CD1c-positive myeloid dendritic cell (primary cell): ENCODE results near the gene PTPRN2.
"Not testable (repeated sequence)": the region's sequence is repeated elsewhere in the genome, so short reads cannot be mapped to it uniquely, and the experiment has no call there.

ENCODE experiments used
- DNase-seq: peaks from one replicate; pipeline ENCODE4 v3.0.0-alpha.2; 2016; ENCODE audit errors: extremely low spot score

The PTPRN2 gene

DNA sequence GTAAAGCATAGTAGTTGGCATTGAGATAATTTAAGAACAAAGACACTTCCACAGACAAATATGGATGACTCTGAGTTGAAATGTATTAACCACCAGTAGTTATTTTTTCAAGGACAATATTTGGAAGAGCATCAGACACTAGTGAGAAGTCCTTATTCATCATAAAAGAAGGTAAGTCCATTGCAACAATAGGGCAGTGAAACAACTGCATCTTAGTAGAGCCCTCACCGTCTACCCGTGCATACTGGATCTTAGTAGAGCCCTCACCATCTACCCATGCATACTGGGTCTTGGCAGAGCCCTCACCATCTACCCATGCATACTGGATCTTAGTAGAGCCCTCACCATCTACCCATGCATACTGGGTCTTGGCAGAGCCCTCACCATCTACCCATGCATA, 892.0 kb downstream of the PTPRN2 start:
- not testable (repeated sequence) for DNase-seq

DNA sequence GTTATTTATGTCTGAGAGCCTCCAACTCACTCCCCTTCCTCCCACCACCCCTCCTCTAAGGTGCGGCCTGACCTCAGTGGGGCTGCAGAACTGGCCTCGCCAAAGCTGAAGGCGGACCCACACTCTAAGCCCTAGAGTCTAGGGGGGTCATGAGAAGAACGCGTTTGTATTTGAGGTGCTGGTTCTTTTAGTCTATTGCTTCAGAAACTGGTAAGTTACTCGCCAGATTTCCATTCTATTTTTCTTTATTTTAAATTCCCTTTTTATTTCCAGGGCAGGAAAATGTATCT, 893.3 kb downstream of the PTPRN2 start:
- DNase-seq, result no peak

DNA sequence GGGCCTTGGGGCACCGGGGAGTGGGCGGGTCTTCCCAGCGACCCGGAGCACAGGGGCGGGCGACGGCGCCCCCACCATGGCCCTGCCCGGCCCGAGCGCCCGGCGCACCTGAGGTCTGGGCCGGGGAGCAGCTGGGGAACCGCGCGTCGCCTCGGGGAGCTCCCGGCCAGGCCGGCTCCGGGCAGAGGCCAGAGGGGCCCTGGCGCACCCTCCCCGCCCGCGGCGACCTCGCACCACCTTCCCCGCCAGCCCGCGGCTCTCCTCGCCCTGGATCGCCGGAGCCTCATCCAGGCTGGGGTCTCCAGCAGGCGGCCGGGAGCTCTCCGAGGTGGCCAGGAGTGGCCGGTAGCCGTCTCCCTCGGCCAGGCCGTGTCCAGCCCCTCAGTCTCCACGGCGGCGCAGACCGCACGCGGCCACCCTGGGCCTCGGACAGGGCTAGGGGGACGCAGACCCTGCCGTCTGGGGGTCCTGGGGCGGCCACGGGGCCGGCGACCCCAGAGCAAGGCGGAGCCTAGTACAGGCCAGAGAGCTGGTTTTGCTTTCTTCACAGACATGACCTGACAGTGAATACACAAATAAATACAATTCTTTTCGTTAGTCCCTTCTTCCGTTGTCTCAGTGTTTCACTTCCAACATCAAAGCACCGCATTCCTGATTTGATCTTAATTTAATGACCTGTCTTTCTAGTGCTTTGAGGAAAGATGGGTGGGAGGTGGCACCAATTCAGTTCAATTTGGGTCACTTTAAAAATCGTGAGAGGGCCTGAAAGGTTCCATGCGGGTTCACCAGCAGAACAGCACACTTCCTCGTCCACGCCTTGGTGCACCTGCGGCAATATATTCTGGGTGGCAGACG, 893.9 kb downstream of the PTPRN2 start:
- DNase-seq, result no peak

DNA sequence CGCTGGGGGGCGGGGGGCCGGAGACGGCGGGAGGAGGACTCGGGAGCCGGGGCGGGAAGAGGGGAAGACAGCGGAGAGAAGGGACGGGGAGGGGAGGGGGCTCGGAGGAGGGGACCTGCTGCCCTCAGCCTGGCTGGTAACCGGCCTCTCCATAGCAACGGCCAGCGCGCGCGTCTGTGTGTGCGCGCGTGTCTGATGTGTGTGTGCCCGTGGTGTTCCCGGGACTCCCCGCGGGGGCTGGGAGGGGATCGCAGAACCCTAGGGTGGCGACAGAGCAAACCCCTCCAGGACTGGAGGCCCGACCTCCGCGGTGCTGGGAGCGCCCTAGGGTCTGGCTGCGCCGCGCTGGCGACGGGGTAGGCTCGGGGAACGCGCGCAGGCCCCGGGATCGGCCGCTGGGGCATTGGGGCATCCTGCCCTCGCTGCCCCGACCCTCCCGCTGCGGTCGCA, 894.5 kb downstream of the PTPRN2 start:
- no peak for DNase-seq

DNA sequence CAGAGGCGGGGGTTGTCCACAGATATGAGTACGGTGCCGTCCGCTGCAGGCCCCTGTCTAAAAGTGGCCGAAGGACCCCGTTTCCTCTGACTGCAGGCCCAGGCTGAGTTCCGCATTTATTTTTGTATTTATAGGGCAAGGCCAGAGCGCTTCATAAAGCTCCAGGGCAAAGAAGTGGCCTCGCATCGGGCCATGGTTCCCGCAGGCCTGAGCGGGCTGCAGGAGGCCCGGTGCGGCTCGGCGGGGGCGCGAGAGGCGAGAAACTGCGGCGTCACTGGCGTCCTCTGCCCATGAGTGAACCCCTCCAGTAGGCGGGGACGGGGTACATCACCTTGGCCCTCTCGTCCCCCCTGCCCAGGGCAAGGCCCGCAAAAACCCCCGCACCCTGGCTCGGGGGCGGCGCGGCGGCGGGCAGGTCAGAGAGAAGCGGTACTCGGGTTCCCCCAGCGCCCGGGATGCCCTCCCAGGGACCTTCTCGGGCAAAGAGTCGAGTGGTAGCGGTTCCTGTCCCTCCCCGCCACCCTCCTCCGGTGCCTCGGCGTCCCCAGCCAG, 895.1 kb downstream of the PTPRN2 start:
- DNase-seq, result no peak

DNA sequence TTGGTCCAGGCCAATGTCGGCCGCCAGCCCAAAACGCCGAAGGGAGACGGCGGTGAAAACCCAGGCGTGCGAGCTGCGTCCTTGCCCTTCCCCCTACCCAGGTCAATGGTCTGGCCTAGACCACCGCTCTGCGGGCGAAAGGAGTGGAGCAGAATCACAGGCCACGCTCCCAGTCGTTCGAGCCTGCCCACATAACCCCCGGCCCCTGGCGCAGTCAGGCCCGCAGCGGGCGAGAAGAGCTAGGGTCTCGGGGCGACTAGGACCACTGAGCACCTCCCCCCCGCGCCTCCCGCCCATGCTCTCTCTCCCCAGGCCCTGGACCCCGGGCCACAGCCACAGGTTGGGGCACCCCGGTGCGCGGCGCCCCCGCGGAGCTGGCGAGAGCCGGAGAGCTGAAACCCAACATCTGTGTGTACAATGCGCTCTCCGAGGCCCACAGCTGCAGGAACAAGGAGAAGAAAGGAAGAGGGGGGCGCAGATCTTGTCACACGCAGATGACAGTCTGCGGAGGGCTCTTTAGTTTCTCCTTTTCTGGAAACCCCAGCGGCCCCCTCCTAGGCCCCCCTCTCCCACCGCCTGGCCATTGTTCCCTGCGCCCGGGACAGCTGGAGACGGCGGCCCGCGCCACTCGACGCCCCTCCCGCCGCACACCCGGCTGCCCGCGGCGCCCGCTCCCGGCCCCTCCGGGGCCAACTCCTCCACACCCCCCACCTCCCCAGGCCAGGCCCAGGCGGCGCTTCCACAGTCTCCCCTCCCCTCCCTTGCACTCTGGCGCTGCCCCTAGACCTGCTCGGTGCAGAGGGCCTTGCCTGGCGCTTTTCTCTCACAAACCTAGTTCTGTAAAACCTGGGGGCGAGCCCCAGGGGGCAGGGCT, 895.8 kb downstream of the PTPRN2 start:
- DNase-seq, result no peak

DNA sequence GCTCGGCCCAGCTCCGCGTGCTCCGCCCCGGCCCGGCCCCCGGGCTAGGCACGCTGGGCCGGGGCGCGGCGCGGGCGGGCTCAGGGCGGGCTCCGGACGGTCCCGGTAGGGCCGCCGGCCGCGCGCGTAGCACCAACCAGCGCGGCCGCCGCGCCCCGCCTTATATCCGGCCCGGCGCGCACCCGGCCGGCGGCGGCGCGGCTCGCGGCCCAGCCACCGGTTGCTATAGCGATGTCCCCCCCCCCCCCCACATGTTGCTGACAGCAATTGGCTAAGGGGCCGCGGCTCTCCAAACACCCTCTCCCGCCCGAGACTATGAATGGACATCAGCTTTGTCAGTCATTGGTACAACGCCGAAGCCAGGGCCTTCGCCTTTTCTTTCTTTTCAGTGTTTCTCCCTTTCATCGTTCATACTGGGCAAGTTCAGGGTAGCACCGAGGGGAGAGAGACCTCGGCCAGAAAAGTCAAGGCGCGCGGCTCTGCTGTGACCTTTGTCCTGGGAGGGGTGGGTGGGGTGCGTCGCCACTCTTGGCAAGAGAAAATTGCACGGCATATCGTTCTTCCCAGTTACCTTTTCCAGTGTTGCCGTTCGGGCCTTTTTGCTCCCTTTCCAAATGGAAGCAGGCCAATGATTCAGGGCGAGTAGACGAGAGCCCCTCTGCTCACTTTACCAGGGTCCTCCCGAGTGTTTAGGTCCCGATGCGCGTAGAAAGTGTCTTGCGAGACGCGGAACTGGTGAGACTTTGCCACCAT, 896.6 kb downstream of the PTPRN2 start:
- DNase-seq, result no peak

DNA sequence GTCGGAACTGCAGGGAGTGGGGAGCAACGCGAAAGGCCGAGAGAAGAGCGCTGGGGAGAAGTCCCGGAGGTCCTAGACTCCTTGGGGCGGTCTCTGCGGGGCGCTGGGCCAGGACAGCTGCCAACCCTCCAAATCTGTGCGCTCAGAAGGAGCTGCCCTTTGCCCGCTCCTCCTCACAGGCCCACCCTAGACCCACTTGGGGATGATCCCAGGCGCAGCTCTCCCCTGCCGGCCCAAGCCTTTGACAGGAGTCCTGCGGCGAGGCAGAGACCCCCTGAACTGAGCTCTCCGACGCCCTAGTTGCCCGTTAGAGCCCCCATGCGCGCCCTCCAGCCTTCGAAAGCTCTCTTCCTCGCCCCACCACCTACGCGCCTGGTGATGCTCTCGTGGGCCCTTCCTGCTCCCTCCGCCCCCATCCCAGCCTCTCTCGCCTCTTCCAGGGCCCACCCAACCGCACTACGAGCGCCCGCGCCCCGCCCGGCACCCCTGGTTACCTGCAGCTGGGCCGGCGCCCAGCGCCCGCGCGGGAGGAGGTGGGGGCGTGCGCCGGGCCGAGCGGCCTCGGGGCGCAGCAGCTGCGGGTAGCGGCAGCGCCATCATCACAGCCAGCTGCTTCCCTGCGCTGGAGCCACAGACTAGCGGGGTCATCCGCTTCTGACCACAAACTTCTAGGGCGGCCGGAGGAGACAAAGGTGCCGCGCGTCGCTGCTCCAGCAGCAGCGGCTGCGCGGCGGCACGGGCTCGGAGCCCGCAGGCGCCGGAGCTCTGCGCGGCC, 897.4 kb downstream of the PTPRN2 start:
- no peak for DNase-seq

DNA sequence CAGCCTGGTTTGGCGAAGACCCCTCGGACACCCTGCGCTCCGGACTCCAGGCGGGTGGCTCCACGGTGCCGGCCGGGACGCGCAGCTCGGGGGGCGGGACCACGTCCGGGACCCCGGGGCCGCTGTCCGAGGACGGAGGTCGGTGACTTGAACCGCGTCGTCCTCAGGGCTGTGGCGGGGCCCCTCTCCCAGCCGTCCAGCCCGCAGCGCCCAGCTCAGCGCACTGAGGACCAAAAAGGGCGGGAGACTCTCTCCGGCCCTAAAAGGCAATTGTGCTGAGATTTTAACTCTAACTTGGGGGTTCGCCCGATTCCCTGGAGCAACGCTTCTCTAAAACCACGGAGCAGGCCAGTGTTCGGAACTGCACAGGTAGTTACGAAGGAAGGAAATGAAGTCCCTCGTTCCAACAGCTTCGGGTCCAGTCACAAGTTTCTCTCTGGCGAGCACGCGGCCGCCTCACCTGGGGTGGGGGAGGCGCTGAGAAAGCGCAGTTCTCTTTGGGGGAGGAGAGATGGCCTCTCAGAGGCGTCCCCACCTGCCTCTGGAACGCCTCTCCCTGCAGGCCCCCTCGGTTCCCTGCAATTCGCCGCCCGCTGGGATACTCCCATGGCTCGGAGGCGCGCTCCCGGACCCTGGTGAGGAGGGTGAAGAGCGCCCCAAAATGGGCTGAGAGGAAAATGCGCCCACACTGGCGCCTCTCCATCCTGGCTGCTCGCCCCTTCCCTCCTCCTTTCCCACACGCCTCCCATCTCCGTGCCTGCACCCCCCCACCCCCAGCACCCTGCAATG, 898.2 kb downstream of the PTPRN2 start:
- no peak for DNase-seq

DNA sequence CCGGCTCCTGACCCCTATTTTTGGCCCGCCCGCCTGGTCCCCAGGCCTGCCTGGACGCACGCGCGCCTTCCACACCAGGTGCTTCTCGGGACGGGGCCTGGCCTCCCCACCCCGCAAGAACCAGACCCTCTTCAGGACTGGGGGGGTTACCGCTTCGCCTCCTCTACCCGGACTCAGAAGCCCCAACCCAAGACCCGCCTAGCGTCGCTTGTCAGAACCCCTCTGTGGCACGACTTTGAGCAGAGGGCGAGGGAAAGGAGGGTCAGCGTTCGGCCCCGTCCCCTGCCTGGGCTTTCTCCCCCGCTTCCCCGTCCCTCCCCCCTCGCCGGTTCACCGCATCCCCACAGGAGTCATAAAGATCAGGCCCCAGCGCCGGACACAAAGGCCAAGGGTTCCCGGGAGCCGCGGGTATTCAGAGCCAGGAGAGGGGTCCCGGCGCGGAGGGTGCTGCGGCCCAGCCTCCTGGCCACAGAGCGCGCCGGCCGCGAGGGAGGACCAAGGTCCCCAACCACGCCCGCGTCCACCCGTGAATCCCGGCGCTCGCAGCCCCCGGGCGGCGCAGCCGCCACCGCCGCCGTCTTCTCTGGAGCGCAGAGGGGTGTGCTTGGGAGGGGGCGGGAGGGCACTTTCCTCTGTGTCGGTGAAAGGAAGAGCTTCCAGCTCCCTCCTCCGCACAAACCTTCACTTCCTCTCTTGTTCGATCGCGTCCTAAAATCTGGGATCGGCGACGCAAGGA, 898.9 kb downstream of the PTPRN2 start:
- DNase-seq, result no peak

DNA sequence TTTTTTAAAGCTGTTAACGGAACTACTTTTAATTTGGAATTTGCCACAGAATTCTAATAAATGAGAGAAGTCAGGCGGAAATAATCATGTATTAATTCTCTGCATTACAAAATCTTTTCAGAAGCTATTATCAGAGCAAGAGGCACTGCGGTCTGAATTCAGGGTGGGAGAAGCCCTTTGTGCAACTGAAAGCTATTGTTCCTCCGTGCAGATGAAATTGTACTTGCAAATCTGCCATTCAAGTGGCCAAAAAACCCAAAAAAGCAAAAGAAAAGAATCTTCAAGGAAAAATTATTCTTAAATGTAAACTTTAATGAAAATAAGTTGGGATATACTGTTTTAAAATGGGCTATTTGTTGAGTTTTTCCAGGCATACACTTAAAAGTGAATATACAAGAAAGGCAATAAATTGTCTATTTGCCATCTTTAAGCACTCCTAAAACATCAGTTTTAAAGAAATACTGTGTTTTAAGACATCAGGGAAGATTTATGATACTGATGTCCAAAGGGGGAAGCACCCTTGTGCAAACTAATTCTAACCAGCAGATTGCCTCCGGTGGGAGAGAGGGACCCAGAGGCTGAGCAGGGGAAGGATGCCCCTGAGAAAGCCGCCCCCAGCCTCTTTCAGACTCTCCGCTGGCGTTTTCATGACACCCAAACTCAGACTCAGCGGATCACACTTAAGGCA, 899.6 kb downstream of the PTPRN2 start:
- DNase-seq, result no peak

DNA sequence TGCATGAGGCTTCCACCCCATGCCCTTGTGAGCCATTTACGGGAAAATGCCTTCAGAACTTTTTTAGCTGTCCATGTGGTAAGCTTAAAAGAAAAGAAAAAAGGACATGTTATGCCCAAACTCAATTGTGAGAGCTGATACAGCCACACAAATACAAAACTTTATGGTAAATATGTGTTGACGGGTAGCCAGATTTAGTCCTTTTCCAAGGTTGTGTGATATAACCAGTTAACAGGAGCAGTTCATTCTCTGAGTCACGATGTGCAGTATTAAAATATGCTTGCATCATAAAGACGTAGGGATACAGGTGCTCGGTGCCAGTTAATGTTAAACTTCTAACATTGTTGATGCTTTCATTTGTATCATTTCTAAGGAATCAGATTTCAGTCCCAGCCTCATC, 900.5 kb downstream of the PTPRN2 start:
- DNase-seq, result no peak

DNA sequence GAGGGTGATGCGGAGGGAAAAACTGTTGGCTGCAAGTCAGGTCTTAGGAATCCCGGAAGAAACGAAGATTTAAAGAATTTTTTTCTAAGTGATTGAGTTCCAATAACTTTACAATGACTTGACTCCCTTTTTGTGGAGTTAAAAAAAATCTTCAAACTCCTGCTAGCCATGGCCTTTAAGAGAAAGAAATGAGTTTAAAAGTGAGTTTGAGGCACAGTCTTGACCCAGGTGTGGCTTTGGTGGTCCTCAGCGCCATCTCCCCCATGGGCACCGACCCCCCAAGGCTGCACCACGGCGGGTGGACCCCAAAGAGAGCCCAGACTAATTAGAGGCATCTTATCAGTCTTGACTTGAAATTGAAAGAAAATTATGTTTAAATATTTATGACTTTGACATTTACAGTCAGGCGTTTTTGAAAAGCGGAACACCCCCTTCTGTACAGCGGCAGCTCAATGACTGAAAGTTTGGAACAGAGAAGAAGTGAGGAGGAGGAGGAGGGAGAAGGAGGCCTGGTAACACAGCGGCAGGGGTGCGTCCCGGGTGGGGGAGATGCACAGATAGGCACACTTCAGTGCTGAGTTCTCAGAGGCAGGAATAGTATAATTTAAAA, 901.2 kb downstream of the PTPRN2 start:
- no peak for DNase-seq

DNA sequence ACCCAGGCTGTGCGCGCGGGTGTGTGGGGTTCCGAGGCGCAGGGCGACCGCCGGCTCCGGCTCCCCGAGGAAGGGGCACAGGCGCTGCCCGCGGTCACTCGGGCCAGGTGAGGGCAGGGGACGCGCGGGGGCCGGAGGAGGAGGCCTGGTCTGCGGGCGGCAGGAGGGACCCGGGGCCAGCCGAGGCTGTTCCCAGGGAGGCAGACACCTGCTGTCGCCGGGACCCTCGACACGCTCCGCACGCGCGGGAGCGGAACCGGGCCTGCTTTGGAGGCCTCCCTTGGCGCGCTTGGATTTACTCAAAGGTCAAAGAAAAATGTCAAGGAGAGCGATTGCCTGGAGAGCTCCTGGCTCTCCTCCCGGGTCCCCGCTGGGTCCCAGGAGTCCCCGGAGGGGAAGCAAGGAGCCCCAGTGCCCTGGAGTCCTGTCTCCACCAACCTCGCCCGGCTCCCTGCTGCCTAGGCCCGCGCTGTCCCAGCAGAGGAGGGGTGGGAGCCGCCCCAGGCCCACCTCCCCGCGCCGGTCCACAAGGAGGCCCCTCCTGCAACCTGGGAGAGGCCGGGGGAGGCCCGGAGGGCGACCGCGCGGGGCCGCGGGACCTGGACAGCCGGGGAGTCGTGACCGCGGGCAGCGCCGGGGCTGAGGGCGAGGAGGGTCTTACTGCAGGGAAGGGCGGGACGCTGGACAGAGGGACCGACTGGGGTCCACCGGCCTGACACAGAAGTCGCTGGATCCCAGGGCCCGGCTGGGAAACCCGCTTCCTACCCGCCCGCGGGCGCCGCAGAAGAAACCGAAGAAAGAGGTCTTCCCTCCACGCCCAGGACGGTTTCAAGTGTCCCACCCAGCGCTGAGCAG, 902.0 kb downstream of the PTPRN2 start:
- no peak for DNase-seq

DNA sequence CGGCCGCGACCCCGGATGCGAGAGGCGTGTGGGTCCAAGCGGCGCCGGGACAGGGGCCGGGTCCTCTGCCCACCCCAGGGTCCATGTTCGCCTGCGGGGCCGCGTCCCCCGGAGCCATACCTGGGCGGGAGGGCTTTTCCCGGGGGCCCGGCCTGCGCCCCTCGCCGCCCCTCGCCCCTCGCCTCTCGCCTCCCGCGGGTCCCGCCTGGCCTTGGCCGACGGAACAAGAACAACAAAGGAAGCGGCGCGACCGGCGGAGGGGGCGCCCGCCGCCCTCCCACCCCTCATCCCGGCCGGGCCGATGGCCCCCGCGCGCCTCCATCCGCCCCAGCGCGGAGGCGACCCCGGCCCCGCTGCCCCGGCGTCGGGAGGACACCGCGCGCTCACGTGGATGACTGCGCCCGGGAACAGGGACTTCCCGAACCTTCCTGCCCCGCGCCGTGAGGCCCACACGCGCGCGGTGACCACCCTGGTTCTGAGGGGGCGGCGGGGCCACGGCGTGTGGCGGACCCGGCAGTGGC, 902.7 kb downstream of the PTPRN2 start:
- DNase-seq, result no peak

DNA sequence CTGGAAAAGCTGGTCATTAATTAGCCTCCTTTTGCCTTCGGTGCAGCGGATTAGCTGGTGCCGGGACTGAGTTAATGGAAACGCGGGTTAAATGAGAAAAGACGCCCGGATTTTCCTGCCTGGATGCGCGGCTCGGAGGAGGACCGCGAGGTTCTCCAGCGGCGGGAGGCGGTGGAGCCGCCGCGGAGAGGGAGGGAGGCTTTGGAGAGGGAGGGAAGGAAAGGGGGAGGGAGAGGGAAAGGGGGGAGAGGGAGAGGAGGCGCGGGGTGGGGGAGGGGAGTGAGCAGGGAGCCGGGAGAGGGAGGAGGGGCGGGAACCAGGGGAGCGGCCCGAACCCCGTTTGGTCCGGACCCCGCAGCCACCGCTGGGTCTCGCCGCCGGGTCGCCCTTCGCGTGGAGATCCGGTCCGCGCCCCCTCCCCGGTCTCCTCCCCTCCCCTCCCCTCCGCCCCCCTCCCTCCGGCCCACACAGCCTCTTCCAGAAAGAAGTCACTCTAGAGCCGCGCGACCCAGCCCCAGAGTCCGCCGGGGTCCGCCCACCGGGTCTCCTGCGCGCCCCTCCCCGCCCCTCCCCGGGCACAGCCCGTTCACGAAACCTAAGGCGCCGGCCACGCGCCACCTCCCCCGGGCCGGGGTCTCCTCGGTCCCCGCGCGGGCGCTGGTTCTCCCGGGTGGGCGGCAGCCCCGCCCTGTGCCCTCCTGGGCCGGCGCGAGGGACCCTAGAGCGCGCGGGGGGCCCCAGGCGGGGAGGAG, 903.3 kb downstream of the PTPRN2 start:
- DNase-seq, result no peak

DNA sequence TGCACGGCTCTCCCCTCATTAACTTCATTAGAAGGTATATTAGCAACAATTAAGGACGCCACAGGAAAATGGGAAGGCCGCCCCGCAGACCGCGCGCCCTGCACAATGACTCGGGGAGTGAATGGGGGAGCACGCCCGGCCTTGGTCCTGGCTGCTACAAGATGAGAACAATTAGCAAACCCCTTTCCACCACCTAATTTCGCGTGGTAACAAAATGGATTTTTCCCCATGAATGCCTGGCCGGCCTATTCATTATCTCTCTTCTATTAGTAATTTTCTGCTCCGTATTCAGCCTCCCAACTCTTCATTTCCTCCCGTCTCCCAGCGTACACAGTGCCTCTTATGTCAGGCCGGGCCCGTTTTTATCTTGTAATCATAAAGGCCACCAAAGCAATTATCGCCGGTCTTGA, 903.9 kb downstream of the PTPRN2 start:
- DNase-seq, result no peak
